Glutamatergic neuron (in vitro differentiated cells): ENCODE results near the gene GIPC1. TPM values are rescaled to one million over a fixed set of nuclear protein-coding genes. Genes with fewer than 3 reads are reported as not detected.
A peak's percentile ranks its signal among the peaks of the same experiment; 100 is the strongest.

Source experiments
- DNase-seq: peaks from one replicate; pipeline ENCODE4 v3.0.0; 2022
- H3K27ac Mint-ChIP-seq: one replicate; pipeline ENCODE4 v1.8.0; 2020; ENCODE audit warnings: mild to moderate bottlenecking, mixed read lengths, inconsistent platforms; ENCODE audit not compliant: unreplicated experiment
- H3K27me3 Mint-ChIP-seq: one replicate; pipeline ENCODE4 v1.8.0; 2020; ENCODE audit warnings: mild to moderate bottlenecking, moderate library complexity, mixed read lengths, inconsistent platforms; ENCODE audit not compliant: unreplicated experiment
- H3K36me3 Mint-ChIP-seq: one replicate; pipeline ENCODE4 v1.8.0; 2020; ENCODE audit warnings: mild to moderate bottlenecking, mixed read lengths, inconsistent platforms; ENCODE audit not compliant: unreplicated experiment
- H3K4me1 Mint-ChIP-seq: one replicate; pipeline ENCODE4 v1.8.0; 2020; ENCODE audit warnings: mild to moderate bottlenecking, low read depth, mixed read lengths, inconsistent platforms; ENCODE audit not compliant: unreplicated experiment
- H3K4me3 Mint-ChIP-seq: one replicate; pipeline ENCODE4 v1.8.0; 2020; ENCODE audit warnings: mild to moderate bottlenecking, mixed read lengths, inconsistent platforms; ENCODE audit not compliant: unreplicated experiment
- H3K9me3 Mint-ChIP-seq: one replicate; pipeline ENCODE4 v1.8.0; 2020; ENCODE audit warnings: mild to moderate bottlenecking, moderate library complexity, mixed read lengths, inconsistent platforms; ENCODE audit not compliant: unreplicated experiment
- total RNA-seq: library from RNA; stranded (reverse); fragmentation: NEBNext Ultra II Directional; extraction: Animal tissue kit (Norgen Biotek cat#: 25700); gene quantifications from one replicate; pipeline ENCODE4 v1.2.1, GENCODE V29; 2021; ENCODE audit not compliant: unreplicated experiment
- TF ChIP-seq, protein P1 (sequence below): fragments of 200-600 bp; sonication (generic); IDR thresholded peaks from one replicate; pipeline ENCODE4 v1.5.0; 2021; ENCODE audit not compliant: partially characterized antibody, unreplicated experiment

The GIPC1 gene
- total RNA-seq, 1 donor from 2014 or later = 53.4 TPM

- Mint-ChIP-seq H3K9me3 (peaks cover 2% of the 10 kb centered on the region), H3K27ac (peak overlapping the region; percentile 68), H3K4me3 (peak overlapping the region; percentile 91), H3K4me1 (peaks cover 6% of the 10 kb centered on the region), H3K27me3 (peaks cover 4% of the 10 kb centered on the region), H3K36me3 (no peaks in the 10 kb centered on the region)
- no peak for DNase-seq
- TF ChIP-seq, protein P1, sequence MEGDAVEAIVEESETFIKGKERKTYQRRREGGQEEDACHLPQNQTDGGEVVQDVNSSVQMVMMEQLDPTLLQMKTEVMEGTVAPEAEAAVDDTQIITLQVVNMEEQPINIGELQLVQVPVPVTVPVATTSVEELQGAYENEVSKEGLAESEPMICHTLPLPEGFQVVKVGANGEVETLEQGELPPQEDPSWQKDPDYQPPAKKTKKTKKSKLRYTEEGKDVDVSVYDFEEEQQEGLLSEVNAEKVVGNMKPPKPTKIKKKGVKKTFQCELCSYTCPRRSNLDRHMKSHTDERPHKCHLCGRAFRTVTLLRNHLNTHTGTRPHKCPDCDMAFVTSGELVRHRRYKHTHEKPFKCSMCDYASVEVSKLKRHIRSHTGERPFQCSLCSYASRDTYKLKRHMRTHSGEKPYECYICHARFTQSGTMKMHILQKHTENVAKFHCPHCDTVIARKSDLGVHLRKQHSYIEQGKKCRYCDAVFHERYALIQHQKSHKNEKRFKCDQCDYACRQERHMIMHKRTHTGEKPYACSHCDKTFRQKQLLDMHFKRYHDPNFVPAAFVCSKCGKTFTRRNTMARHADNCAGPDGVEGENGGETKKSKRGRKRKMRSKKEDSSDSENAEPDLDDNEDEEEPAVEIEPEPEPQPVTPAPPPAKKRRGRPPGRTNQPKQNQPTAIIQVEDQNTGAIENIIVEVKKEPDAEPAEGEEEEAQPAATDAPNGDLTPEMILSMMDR = no peak
Measured at GRCh38 chr19:14494910-14495671, 836 bp downstream of the GIPC1 start.

GRCh38 chr19:14494411-14494810, 1.5 kb downstream of the GIPC1 start:
- H3K27ac Mint-ChIP-seq = no peak overlapping the region
- peaks cover 4% of the 10 kb centered on the region for H3K9me3 Mint-ChIP-seq
- H3K4me3 Mint-ChIP-seq = peak overlapping the region; percentile 82
- H3K36me3 Mint-ChIP-seq = no peaks in the 10 kb centered on the region
- DNase-seq = no peak
- TF ChIP-seq, protein P1 = no peak
- H3K27me3 Mint-ChIP-seq = peaks cover 4% of the 10 kb centered on the region
- peaks cover 6% of the 10 kb centered on the region for H3K4me1 Mint-ChIP-seq

GRCh38 chr19:14492756-14493337, 3.1 kb downstream of the GIPC1 start:
- no peaks in the 10 kb centered on the region for H3K36me3 Mint-ChIP-seq
- no peak overlapping the region for H3K4me3 Mint-ChIP-seq
- H3K9me3 Mint-ChIP-seq = peaks cover 4% of the 10 kb centered on the region
- H3K4me1 Mint-ChIP-seq = peaks cover 6% of the 10 kb centered on the region
- DNase-seq = no peak
- peaks cover 4% of the 10 kb centered on the region for H3K27me3 Mint-ChIP-seq
- H3K27ac Mint-ChIP-seq = no peak overlapping the region
- TF ChIP-seq, protein P1 = no peak

DNA sequence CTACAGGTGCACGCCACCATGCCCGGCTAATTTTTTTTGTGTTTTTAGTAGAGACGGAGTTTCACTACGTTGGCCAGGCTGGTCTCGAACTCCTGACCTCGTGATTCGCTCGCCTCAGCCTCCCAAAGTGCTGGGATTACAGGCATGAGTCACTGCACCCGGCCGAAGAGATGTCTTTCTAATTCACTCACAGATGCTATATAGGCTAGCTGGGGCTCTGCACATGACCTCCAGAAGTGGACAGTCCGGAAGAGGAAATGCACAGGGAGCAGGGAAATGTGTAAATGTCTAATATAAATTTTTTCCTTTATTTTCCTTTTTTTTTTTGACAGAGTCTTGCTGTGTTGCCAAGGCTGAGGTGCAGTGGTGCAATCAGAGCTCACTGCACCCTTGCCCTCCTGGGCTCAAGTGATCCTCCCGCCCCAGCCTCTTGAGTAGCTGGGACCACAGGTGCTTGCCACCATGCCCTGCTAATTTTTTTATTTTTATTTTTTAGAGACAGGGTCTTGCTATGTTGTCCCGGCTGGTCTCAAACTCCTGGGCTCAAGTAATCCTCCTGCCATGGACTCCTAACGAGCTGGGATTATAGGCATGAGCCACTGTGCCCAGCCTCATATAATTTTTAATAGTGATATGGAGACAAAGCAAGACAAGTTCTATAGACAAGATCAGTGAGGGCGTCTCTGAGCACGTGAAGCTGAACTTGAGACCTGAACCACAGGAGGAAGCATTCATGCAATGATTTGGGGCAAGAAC, 8.4 kb downstream of the GIPC1 start:
- Mint-ChIP-seq H3K27me3 (peaks cover 1% of the 10 kb centered on the region), H3K9me3 (peaks cover 2% of the 10 kb centered on the region), H3K27ac (no peak overlapping the region), H3K4me1 (no peaks in the 10 kb centered on the region), H3K36me3 (no peaks in the 10 kb centered on the region), H3K4me3 (no peak overlapping the region)
- DNase-seq = no peak
- TF ChIP-seq, protein P1 = no peak
